Left kidney (tissue), 2 donors: ENCODE measurements around the gene KRT32. TPM values are rescaled to one million over a fixed set of nuclear protein-coding genes. Genes with fewer than 3 reads are reported as not detected.
"Not testable (repeated sequence)": the region's sequence is repeated elsewhere in the genome, so short reads cannot be mapped to it uniquely, and the experiment has no call there.

Source experiments
- DNase-seq: peaks from one replicate; pipeline ENCODE4 v3.0.0-alpha.2; 2013
- polyA plus RNA-seq: library from polyadenylated mRNA; unstranded; fragments of 120-200 nt; gene quantifications from one replicate; pipeline ENCODE4 v1.2.1, GENCODE V29; 2013; ENCODE audit not compliant: insufficient read length

Gene KRT32
- polyA plus RNA-seq, 1 donor: not detected

- DNase-seq: no peak
Measured at GRCh38 chr17:41428591-41429291, 38.4 kb downstream of the KRT32 start.

- no peak for DNase-seq
Measured at GRCh38 chr17:41424111-41424635, 43.0 kb downstream of the KRT32 start, which contains the start of gene KRT37. Gene KRT37 (minus strand): TSS chr17:41424585. CDS start chr17:41424523, 62 bp downstream.

- not testable (repeated sequence) for DNase-seq
Measured at GRCh38 chr17:41422586-41422985, 44.6 kb downstream of the KRT32 start.

DNA sequence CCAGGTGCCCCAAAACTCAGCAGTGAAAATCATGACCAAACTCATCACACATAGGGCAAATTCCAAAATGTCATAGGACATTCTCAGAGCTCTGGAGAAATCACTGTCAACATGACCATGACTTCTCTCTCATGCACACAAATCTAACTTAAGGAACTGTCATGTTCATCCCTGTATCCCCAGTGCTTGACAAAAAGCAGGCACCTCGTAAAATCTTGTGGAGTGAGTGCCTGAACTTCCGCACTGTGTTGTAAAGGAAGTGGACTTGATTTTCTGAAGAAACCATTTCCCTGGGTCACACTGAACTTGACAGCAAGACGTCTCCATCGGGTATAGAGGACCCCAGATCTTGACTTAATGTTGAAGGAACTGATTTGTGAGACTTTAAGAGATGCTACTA is 45.6 kb downstream of the KRT32 start:
- DNase-seq: no peak

GRCh38 chr17:41421116-41421515 is 46.1 kb downstream of the KRT32 start:
- no peak for DNase-seq

- DNase-seq: no peak
Measured at GRCh38 chr17:41420134-41420533, 47.1 kb downstream of the KRT32 start.

DNA sequence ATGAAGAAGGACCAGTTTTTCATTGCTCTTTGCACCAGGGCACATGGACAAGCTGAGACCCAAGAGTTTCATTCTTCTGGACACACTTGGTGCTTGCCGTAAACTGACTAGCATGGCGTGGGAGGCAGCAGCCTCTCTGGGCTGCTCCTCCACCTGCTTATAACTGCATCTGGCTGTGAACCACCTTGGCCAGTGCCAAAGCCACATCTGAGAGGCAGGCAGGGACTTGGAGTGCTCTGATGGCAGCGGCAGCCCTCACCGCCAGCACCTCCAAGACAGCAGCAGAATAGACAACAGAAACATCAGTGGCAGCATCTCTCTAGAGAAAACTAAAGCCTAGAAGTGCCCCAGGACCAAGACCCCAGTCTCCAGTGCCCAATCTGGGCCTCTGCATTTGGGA is 47.5 kb downstream of the KRT32 start:
- DNase-seq: no peak

DNA sequence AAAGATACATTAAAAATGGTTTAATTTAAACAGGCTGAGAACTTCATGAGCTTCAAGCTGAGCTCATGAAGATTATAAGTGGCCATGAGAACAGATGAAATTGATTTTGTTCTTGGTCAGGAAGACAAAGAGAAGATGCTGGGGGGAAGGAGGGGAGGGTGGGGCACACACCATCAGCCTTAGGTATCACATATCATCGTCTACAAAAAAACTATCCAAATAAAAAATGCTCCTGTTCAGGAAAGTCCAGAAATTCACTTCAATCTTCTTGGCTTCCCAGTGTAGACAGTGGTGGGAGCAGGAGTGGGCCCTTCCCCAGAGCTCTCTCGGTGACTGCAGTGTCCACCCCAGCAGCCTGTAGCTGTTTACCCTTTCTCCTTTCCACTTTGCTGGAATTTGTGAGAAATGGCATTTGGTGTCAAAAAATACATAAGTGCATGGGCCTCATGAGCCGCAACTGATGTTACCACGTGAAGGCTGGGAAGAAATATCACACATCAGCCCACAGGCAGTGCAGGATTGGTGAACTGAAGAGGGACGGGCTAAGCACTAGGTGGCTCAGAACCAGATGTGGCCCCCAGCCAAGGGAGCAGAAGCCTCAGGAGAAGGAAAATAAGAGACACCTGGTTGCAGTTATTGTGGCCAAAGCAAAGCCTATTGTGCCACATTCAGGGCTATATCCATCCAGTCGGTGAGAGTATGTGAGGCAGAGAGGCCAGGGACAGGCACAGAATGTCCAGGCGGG is 48.9 kb downstream of the KRT32 start:
- DNase-seq: no peak

DNA sequence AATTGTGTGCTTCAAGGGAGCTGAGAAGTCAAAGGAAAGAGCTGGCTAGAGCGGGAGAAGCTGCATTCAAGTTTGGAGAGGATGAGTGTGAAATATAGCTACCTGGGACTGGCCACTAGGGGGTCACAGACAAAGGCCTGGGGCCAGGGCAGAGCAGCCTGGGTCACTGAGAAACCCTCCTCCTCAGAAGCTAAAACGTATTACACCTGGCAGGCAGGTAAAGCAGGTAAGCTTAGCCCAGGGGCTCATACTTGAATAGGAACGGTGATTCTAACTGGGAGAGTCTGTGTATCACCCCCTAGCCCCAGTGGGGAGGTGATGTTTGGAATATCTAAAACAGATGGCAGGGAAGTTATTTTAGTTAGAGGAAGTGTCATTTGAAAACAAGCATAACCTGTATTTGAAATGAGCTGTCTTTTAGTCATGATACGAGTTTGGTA is 49.6 kb downstream of the KRT32 start:
- DNase-seq: no peak

GRCh38 chr17:41417127-41417526 is 50.1 kb downstream of the KRT32 start:
- DNase-seq: no peak

GRCh38 chr17:41416479-41416878 is 50.7 kb downstream of the KRT32 start:
- no peak for DNase-seq

DNA sequence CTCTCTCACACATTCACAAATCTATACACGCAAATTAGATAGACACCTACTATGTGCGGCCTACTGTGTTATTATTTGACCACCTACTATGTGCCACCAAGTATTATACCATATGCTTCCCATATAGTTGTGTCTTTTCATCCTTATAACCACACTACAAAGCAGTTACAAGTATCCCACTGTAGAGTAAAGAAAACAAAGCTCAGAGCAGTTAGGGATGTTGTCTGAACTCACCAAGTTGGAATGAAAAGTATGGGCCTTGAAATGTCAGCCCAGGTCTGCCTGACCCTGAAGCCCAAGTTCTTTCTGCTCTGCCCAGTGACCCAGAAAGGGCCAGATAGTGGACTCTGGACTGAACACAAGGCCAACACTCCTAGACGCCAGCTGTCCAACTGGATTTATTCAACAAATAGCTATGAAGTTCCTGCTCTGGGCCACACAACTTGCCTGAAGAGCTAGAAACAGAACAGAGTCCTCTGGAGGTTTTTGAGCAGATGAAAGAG is 51.3 kb downstream of the KRT32 start:
- DNase-seq: no peak

DNA sequence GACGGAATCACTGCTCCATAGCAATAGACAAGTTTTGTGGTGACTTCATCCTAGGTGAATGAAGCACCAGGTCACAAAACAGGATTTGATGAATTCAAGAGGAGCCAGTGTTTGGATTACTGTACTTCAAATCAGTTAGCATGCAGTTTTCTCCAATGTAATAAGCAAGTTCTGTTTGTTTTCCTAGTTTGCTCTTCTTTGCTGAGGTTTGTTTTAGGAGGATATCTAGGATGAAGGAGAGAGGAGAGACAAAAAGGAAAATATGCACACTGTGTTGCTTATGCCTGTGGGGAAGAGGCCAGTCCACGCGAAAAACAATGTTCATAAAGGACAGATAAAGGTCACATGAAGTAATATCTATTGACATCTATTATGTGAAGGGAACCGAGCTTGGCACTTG is 51.8 kb downstream of the KRT32 start:
- DNase-seq: no peak

GRCh38 chr17:41413982-41414381 is 53.2 kb downstream of the KRT32 start:
- DNase-seq: no peak

- no peak for DNase-seq
Measured at GRCh38 chr17:41413353-41413957, 53.7 kb downstream of the KRT32 start.

GRCh38 chr17:41411072-41411840 is 55.9 kb downstream of the KRT32 start:
- no peak for DNase-seq

Other genes with a start within 250 kb of the KRT32 start
- not detected for gene KRTAP9-2, start 240.7 kb downstream of the KRT32 start, polyA plus RNA-seq
- gene KRTAP9-3, start 234.9 kb downstream of the KRT32 start, polyA plus RNA-seq: not detected
- not detected for gene KRTAP9-8, start 229.4 kb downstream of the KRT32 start, polyA plus RNA-seq
- not detected for gene KRTAP9-4, start 217.7 kb downstream of the KRT32 start, polyA plus RNA-seq
- gene KRTAP9-9, start 212.0 kb downstream of the KRT32 start, polyA plus RNA-seq: not detected
- gene KRTAP9-6, start 202.0 kb downstream of the KRT32 start, polyA plus RNA-seq: 0.42 TPM
- gene KRTAP9-7, start 191.7 kb downstream of the KRT32 start, polyA plus RNA-seq: not detected
- gene KRTAP29-1, start 164.5 kb downstream of the KRT32 start, polyA plus RNA-seq: not detected
- not detected for gene KRTAP16-1, start 158.1 kb downstream of the KRT32 start, polyA plus RNA-seq
- not detected for gene KRTAP17-1, start 151.7 kb downstream of the KRT32 start, polyA plus RNA-seq
- not detected for gene KRT33A, start 116.6 kb downstream of the KRT32 start, polyA plus RNA-seq
- not detected for gene KRT33B, start 97.6 kb downstream of the KRT32 start, polyA plus RNA-seq
- gene KRT34, start 85.1 kb downstream of the KRT32 start, polyA plus RNA-seq: not detected
- not detected for gene KRT31, start 69.8 kb downstream of the KRT32 start, polyA plus RNA-seq
- not detected for gene KRT37, start 42.8 kb downstream of the KRT32 start, polyA plus RNA-seq
- not detected for gene KRT38, start 26.4 kb downstream of the KRT32 start, polyA plus RNA-seq
- not detected for gene KRT35, start 13.8 kb upstream of the KRT32 start, polyA plus RNA-seq
- not detected for gene KRT36, start 22.5 kb upstream of the KRT32 start, polyA plus RNA-seq
- 0.25 TPM for gene KRT13, start 38.2 kb upstream of the KRT32 start, polyA plus RNA-seq
- 1.8 TPM for gene KRT15, start 51.5 kb upstream of the KRT32 start, polyA plus RNA-seq
- 142 TPM for gene KRT19, start 60.9 kb upstream of the KRT32 start, polyA plus RNA-seq
- gene KRT9, start 104.7 kb upstream of the KRT32 start, polyA plus RNA-seq: not detected
- gene KRT14, start 119.5 kb upstream of the KRT32 start, polyA plus RNA-seq: not detected
- not detected for gene KRT16, start 145.4 kb upstream of the KRT32 start, polyA plus RNA-seq
- gene KRT17, start 157.2 kb upstream of the KRT32 start, polyA plus RNA-seq: 1.1 TPM
- 702 TPM for gene EIF1, start 221.5 kb upstream of the KRT32 start, polyA plus RNA-seq
- not detected for gene GAST, start 244.9 kb upstream of the KRT32 start, polyA plus RNA-seq